ENCODE results near the gene SATB2. TPM values are rescaled to one million over a fixed set of nuclear protein-coding genes. Genes with fewer than 3 reads are reported as not detected.
A peak's percentile ranks its signal among the peaks of the same experiment; 100 is the strongest.

The SATB2 gene
- total and polyA plus RNA-seq, 8 donors: 0.50 to 184 (median 1.4) TPM

DNA sequence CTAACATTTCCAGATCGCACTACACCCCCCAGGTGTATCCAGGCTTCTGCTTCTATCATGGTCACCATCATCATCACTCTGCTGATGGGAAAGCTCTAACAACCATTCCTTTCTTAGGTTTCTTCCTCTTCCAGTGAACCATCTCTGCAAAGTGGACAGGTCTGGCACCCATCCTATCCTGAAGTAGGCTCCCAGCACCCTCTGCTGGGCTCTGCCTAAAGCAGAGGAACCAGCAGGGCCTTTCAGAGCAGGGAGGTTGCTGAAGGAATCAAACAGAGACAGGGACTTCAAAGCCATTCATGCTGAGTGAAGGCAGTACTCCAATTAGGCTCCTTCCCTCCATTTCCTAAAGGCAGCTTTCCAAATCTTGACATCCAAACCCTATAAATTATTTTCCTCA, 27.2 kb upstream of the SATB2 start:
- 86 to 95% (median 92%) methylated on average over 1 of the region's 1 CpG for WGBS, 5 donors
- TF ChIP-seq POLR2AphosphoS5 (IDR thresholded peaks at IDR 0.05) (no peak), EP300 (IDR thresholded peaks at IDR 0.05) (no peak), CTCF (IDR thresholded peaks at IDR 0.05) (no peak), POLR2A (IDR thresholded peaks at IDR 0.05) (no peak)
- no peak for DNase-seq
- no peaks in the 10 kb centered on the region for H3K9me3 ChIP-seq
- H3K27me3 ChIP-seq: peaks cover 0 to 44% (median 11%) of the 10 kb centered on the region in 3 donors
- H3K4me1 ChIP-seq: no peaks in the 10 kb centered on the region
- intact Hi-C loops (cut with DNase I; ENCODE audit: low total_unique reads): loop anchor here (10.0 kb wide), 1 partner anchor 1170 kb away; no protein-coding TSS in a partner anchor
- no peaks in the 10 kb centered on the region for H3K36me3 ChIP-seq
- no peak overlapping the region for H3K27ac ChIP-seq
- no peak overlapping the region for H3K4me3 ChIP-seq

DNA sequence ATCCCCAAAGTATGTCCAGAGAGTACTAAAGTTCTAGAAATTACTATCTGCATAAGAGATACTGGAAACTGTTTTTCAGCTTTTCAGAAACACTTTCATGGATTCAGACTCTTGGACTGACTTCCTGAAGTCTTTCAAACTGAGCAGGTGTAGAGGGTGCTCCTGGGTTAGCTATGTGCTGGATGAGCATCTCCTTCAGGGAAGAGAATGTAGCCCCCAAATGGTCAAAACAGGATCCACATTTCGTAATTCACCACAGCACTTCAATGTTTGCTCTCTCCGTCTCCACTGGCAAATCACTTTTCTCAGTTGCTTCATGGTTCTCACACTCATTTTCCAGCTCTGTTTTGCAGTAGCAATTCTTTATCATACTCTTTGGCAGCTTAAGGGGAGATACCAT, 23.2 kb upstream of the SATB2 start:
- TF ChIP-seq POLR2A (IDR thresholded peaks at IDR 0.05) (no peak), POLR2AphosphoS5 (IDR thresholded peaks at IDR 0.05) (no peak)
- Histone ChIP-seq H3K27ac (no peak overlapping the region), H3K27me3 (peaks cover 0 to 40% (median 12%) of the 10 kb centered on the region in 3 donors), H3K4me1 (no peaks in the 10 kb centered on the region), H3K9me3 (no peaks in the 10 kb centered on the region), H3K36me3 (no peaks in the 10 kb centered on the region), H3K4me3 (no peak overlapping the region)
- WGBS, 5 donors: 44 to 69% (median 57%) methylated on average over 2 of the region's 2 CpGs
- no peak for DNase-seq
- intact Hi-C loops (cut with DNase I; ENCODE audit: low total_unique reads): loop anchor here (10.0 kb wide), 1 partner anchor 1166 kb away; no protein-coding TSS in a partner anchor

DNA sequence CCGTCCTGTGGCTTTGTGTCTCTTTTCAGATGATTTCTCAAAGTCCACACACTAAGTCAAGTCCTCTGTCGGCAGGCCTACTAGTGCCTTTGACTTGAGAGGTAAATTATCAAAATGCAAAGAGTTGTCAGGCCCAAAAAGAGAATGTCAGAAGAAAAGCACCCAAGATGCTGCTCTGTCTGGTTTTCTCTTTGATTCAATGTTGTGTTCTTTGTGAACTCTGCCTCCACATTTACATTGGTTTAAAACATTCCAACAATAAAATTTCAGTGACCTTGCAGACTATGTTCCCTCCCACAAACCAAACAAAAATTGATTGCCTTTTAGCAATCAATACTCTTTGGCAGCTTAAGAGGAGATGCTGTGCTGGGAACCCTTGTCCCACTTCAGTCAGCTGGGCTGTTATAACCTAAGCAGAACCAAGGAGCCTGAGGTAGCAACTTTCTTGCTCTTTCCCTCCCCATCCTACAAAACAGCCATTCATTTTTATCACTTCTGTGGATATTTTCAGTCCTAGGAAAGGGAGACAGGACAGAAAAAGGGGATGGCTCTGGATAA, 19.6 kb upstream of the SATB2 start:
- H3K4me3 ChIP-seq: no peak overlapping the region
- H3K36me3 ChIP-seq: no peaks in the 10 kb centered on the region
- intact Hi-C loops (cut with DNase I; ENCODE audit: low total_unique reads): no loop called here
- H3K4me1 ChIP-seq: no peaks in the 10 kb centered on the region
- H3K27ac ChIP-seq: no peak overlapping the region
- H3K27me3 ChIP-seq: peaks cover 7 to 64% (median 29%) of the 10 kb centered on the region in 3 donors
- no peaks in the 10 kb centered on the region for H3K9me3 ChIP-seq
- TF ChIP-seq CTCF (IDR thresholded peaks at IDR 0.05) (no peak), POLR2A (IDR thresholded peaks at IDR 0.05) (no peak), EP300 (IDR thresholded peaks at IDR 0.05) (no peak), POLR2AphosphoS5 (IDR thresholded peaks at IDR 0.05) (no peak)
- 62 to 73% (median 67%) methylated on average over 2 of the region's 2 CpGs for WGBS, 5 donors
- DNase-seq: no peak

DNA sequence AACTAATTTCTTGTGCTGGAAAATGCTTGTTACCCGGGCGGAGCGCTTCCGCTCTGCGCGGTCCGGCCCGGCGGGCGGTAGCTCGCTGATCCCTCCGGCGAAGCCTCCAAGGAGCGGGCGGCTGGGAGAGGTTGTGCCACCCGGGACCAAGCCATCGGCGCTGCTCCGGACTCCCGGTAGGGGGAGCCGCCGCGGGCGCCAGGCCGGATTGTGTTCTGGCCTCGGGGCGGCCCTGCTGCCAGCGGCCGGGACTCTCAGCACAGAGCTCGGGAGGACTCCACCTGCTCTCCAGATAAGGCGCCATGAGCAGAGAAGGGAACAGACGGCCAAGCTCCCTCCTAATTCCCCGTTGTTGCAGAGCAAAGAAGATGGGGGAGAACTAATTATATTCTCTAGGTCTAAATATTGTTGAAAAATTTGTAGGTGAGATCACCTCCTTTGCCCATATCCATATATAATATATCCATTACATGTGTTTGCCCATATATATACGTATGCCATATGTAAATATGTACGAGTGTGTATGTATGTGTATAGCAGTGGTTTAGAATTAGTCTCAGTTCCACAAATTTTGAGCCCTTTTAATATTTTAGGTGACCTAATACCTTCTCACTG, 13.8 kb upstream of the SATB2 start:
- DNase-seq: peak; percentile 63 to 75

More for the DNA sequence above, 13.8 kb upstream of the SATB2 start:
- peak in 4 of 7 experiments; percentile 9 to 52 (median 47) for TF ChIP-seq CTCF (IDR thresholded peaks at IDR 0.05)
- TF ChIP-seq POLR2AphosphoS5 (IDR thresholded peaks at IDR 0.05): no peak
- Histone ChIP-seq H3K9me3 (no peaks in the 10 kb centered on the region), H3K4me1 (peaks cover 17 to 34% (median 28%) of the 10 kb centered on the region in 4 donors), H3K27me3 (peaks cover 40 to 98% (median 87%) of the 10 kb centered on the region in 3 donors), H3K36me3 (no peaks in the 10 kb centered on the region), H3K27ac (no peak overlapping the region), H3K4me3 (peak overlapping the region in 2 of 4 donors; percentile 11 to 29)
- 5 to 10% (median 7%) methylated on average over 18 to 35 of the region's 35 CpGs for WGBS, 5 donors
- intact Hi-C loops (cut with DNase I; ENCODE audit: low total_unique reads): no loop called here

Measured in stomach (tissue), 9 donors.